AG04450 (cell line): ENCODE results near the gene RADIL. TPM values are rescaled to one million over a fixed set of nuclear protein-coding genes. Genes with fewer than 3 reads are reported as not detected.

Experiments
- CTCF ChIA-PET: fragments of 300-600, 350-600 bp; formaldehyde crosslinking; extraction: SDS; loops from one replicate; lab custom pipeline; 2022; ENCODE audit warnings: antibody characterized with exemption, inconsistent platforms; lab: Charles Lee
- POLR2A ChIA-PET: fragments of 350-600 bp; formaldehyde crosslinking; extraction: SDS; loops from one replicate; lab custom pipeline; 2021; ENCODE audit warnings: antibody characterized with exemption, inconsistent platforms; lab: Yijun Ruan, JAX
- DNase-seq: peaks from one replicate; pipeline ENCODE4 v3.0.0-alpha.2; 2011; ENCODE audit warnings: low read depth, low spot score
- H3K27ac ChIP-seq: one replicate; pipeline ENCODE4 v1.5.1; 2012; ENCODE audit warnings: low read depth, low read length, control low read depth
- H3K27me3 ChIP-seq: one replicate; pipeline ENCODE4 v1.6.0; 2012; ENCODE audit warnings: low read length; ENCODE audit not compliant: control insufficient read depth, insufficient read depth
- H3K4me3 ChIP-seq: 2 replicates; pipeline ENCODE4 v1.5.1; 2011; ENCODE audit warnings: mild to moderate bottlenecking, low read depth, low read length, control low read depth
- H3K9me3 ChIP-seq: 2 replicates; pipeline ENCODE4 v1.5.1; 2012; ENCODE audit warnings: low read length; ENCODE audit not compliant: control insufficient read depth, insufficient read depth
- CTCF ChIP-seq: IDR thresholded peaks from 2 replicates; pipeline ENCODE4 v1.5.1; 2011; ENCODE audit warnings: low read depth, low read length, control low read depth, inconsistent platforms
- polyA plus RNA-seq: library from polyadenylated mRNA; depleted of rRNA; stranded (reverse); fragments of >200 nt; gene quantifications from 2 replicates; pipeline ENCODE4 v1.2.3, GENCODE V29; 2011

Gene RADIL
- polyA plus RNA-seq, 1 experiment, result 0.07 TPM

DNA sequence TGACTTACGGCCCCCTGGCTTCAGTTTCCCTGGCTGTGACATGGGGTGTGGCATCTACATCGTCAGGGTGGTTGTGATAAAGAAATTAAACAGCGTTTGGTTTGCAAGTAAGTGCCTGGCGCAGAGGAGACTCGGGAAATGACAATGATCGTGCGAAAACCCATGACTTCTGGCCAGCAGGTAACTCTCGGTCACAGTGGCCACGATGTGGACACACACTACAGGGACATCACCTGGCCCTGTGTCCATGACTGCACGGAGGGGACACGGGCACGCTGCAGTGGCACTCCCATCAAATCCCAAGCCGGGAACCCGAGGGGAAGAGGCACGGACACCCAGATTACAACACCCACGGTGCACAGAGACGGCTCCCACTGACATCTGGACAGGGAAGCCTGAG lies 50.3 kb downstream of the RADIL start:
- DNase-seq, result no peak
- POLR2A ChIA-PET, result no interaction called here
- no peak overlapping the region for H3K27ac ChIP-seq
- TF ChIP-seq CTCF, result no peak
- no peak overlapping the region for H3K4me3 ChIP-seq
- H3K9me3 ChIP-seq, result no peaks in the 10 kb centered on the region; the same call in 1 of the 2 replicates
- peaks cover 2% of the 10 kb centered on the region for H3K27me3 ChIP-seq
- CTCF ChIA-PET, result interaction anchor here (1.2 kb wide), 1 partner anchor 252 kb away, joined by 3 read pairs; no protein-coding TSS in a partner anchor

- Histone ChIP-seq H3K4me3 (no peak overlapping the region), H3K9me3 (no peaks in the 10 kb centered on the region; the same call in 1 of the 2 replicates), H3K27me3 (peaks cover 2% of the 10 kb centered on the region), H3K27ac (no peak overlapping the region)
- CTCF ChIA-PET, result no interaction called here
- no peak for TF ChIP-seq CTCF
- no peak for DNase-seq
- POLR2A ChIA-PET, result no interaction called here
Observed at GRCh38 chr7:4832711-4833110, 50.8 kb downstream of the RADIL start.

- H3K27me3 ChIP-seq, result peaks cover 2% of the 10 kb centered on the region
- ChIA-PET POLR2A (no interaction called here), CTCF (interaction anchor here (0.7 to 2.6 kb wide), 4 partner anchors 39 to 255 kb away, joined by 5 to 16 read pairs (median 13); partner anchors contain the start of gene RADIL)
- H3K4me3 ChIP-seq, result no peak overlapping the region
- no peak for TF ChIP-seq CTCF
- no peak for DNase-seq
- H3K27ac ChIP-seq, result no peak overlapping the region
- no peaks in the 10 kb centered on the region; the same call in 1 of the 2 replicates for H3K9me3 ChIP-seq
Observed at GRCh38 chr7:4831723-4832495, 51.6 kb downstream of the RADIL start.

DNA sequence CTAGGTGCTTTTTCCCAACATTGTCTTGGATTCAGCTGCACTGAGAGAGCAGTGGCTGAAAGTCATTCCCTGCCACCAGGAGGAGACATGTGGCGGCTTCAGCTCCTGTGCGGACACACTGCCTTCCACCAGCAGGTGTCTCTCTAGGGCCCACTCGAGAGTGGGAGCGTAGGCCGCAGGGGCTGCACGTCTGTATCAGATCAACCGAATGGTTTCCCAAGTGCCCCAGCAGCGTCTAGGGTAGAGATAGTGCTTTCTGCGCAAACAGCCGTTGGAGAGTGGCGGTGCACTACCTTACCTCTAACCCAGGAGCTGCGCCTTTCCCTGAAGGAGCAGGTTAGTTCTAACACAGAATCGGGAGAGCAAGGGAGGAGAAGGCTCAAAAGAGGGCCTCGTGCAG lies 53.3 kb downstream of the RADIL start:
- POLR2A ChIA-PET, result no interaction called here
- CTCF ChIA-PET, result interaction anchor here (0.6 to 2.6 kb wide), 12 partner anchors 9 to 1700 kb away, joined by 3 to 16 read pairs (median 4); partner anchors contain the start of gene RADIL
- peak; percentile 83 for TF ChIP-seq CTCF
- H3K27me3 ChIP-seq, result peaks cover 2% of the 10 kb centered on the region
- H3K27ac ChIP-seq, result no peak overlapping the region
- DNase-seq, result peak; percentile 20
- no peaks in the 10 kb centered on the region; the same call in 1 of the 2 replicates for H3K9me3 ChIP-seq
- no peak overlapping the region for H3K4me3 ChIP-seq
